AG04449 (cell line): ENCODE data around the gene TOR2A.
A peak's percentile ranks its signal among the peaks of the same experiment; 100 is the strongest.

ENCODE experiments used
- CTCF ChIA-PET: fragments of 350-600 bp; formaldehyde crosslinking; extraction: SDS; loops from one replicate; lab custom pipeline; 2021; ENCODE audit warnings: antibody characterized with exemption; lab: Yijun Ruan, JAX
- POLR2A ChIA-PET: fragments of 400-600, 350-600 bp; formaldehyde crosslinking; extraction: SDS; loops from one replicate; lab custom pipeline; 2020; ENCODE audit warnings: antibody characterized with exemption, inconsistent platforms; lab: Yijun Ruan, JAX
- DNase-seq: peaks from one replicate; pipeline ENCODE4 v3.0.0-alpha.2; 2010; ENCODE audit warnings: low read depth, low spot score
- H3K4me3 ChIP-seq: 2 replicates; pipeline ENCODE4 v1.5.1; 2011; ENCODE audit warnings: low read depth, mild to moderate bottlenecking, control low read depth, low read length
- CTCF ChIP-seq: IDR thresholded peaks from one replicate; pipeline ENCODE4 v1.5.1; 2011; ENCODE audit warnings: mild to moderate bottlenecking, moderate library complexity, low read length, control low read depth, inconsistent platforms; ENCODE audit not compliant: insufficient read depth; ENCODE audit errors: missing control alignments

The TOR2A gene

GRCh38 chr9:127741831-127742434, 6.8 kb upstream of the TOR2A start:
- DNase-seq, result no peak
- POLR2A ChIA-PET, result interaction anchor here (0.5 kb wide), 1 partner anchor 55 kb away, joined by 3 read pairs; no protein-coding TSS in a partner anchor
- TF ChIP-seq CTCF, result no peak
- H3K4me3 ChIP-seq, result peak overlapping the region; percentile 51
- CTCF ChIA-PET, result interaction anchor here (0.6 to 9.5 kb wide), 11 partner anchors 7 to 216 kb away, joined by 3 to 115 read pairs (median 4); partner anchors contain the start of genes CDK9 and TOR2A

DNA sequence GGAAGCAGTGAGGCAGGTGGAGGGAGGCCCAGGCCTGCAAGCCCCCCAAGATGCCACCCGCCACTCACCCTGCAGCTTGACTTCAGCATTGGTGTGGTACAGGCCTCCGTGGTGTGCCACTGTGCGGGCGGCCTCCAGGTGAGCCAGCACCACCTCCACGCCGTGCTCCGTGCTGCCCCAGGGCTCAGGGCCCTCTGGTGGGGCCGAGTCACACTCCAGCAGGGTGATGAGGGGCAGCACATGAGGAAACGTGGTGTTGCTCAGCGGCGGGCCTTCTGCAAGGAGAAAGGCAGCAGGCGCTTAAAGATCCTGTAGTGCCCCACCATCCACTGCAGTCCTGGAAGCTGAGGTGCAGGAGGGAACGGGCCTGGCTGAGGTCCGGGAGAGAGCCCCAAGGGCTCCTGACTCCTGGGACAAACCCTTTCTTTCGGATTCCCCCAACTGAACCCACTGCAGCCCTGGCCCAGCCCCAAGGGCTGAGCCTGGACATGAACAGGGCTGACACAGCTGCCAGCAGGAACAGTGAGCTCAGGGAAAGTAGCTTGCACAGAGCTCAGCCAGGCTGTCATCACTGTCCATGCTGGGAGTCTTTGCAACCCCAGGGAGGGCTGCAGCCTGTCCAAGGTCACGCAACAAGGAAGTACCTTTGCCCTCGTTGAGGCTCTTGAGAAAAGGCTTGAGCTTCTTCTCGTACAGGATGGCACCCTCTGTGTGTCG, 4.7 kb upstream of the TOR2A start:
- no peak for TF ChIP-seq CTCF
- no peak for DNase-seq
- ChIA-PET POLR2A (interaction anchor here (0.7 kb wide), 1 partner anchor 24 kb away, joined by 3 read pairs; the partner anchor contains the start of genes PTRH1 and TTC16), CTCF (interaction anchor here (0.9 to 9.5 kb wide), 10 partner anchors 26 to 181 kb away, joined by 3 to 115 read pairs (median 4); no protein-coding TSS in a partner anchor)
- H3K4me3 ChIP-seq, result no peak overlapping the region

- DNase-seq, result no peak
- ChIA-PET POLR2A (no interaction called here), CTCF (interaction anchor here (1.1 to 9.5 kb wide), 4 partner anchors 46 to 182 kb away, joined by 3 to 115 read pairs (median 6); no protein-coding TSS in a partner anchor)
- no peak overlapping the region for H3K4me3 ChIP-seq
- no peak for TF ChIP-seq CTCF
Observed at GRCh38 chr9:127738666-127739065, 3.6 kb upstream of the TOR2A start.

GRCh38 chr9:127735530-127736185, 564 bp upstream of the TOR2A start:
- ChIA-PET POLR2A (interaction anchor here (1.3 to 1.6 kb wide), 4 partner anchors 20 to 138 kb away, joined by 4 to 6 read pairs (median 5); partner anchors contain the start of genes PTRH1 and TTC16), CTCF (interaction anchor here (0.9 to 9.5 kb wide), 48 partner anchors 9 to 505 kb away, joined by 3 to 156 read pairs (median 6); partner anchors contain the start of genes CDK9, CFAP157, ENG and PTRH1)
- no peak overlapping the region for H3K4me3 ChIP-seq
- no peak for TF ChIP-seq CTCF
- DNase-seq, result no peak

DNA sequence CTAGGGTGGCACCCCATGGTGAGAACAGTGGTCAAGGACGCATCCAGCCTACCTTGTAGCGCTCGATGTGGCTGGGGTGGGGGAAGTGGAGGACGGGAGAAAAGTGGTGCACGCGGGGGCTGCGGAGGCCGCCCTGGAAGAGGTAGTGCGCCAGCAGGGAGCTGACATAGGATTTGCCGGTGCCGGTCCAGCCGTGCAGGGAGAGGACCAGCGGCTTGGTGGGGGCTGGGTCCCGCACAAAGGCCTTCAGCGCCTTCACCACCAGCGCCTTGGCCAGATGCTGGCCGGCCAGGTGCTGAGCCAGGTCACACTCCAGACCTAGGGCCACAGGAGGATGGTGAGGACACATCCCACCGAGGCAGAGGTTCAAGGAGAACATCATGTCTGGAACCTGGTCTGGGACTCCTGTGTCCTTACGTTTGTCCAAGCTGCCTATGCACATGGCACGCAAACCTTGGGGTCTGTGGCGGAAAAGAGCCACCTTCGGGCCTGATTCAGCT, 797 bp downstream of the TOR2A start:
- DNase-seq, result no peak
- ChIA-PET CTCF (interaction anchor here (0.7 to 9.5 kb wide), 78 partner anchors 10 to 521 kb away, joined by 3 to 156 read pairs (median 5); partner anchors contain the start of genes CDK9, CFAP157, ENG and FPGS), POLR2A (interaction anchor here (0.7 to 1.6 kb wide), 8 partner anchors 11 to 148 kb away, joined by 3 to 6 read pairs (median 4); partner anchors contain the start of genes PTRH1 and TTC16)
- peak overlapping the region; percentile 75 for H3K4me3 ChIP-seq
- TF ChIP-seq CTCF, result no peak
